Fibroblast of skin of left quadriceps (primary cell): Measurements from ENCODE around the gene KDM4C.

Experiments used
- DNase-seq, 2 experiments: peaks; one replicate each; pipeline ENCODE4 v3.0.0-alpha.2; 2013; ENCODE audit warnings: low read depth in 2 of 2

The KDM4C gene

DNA sequence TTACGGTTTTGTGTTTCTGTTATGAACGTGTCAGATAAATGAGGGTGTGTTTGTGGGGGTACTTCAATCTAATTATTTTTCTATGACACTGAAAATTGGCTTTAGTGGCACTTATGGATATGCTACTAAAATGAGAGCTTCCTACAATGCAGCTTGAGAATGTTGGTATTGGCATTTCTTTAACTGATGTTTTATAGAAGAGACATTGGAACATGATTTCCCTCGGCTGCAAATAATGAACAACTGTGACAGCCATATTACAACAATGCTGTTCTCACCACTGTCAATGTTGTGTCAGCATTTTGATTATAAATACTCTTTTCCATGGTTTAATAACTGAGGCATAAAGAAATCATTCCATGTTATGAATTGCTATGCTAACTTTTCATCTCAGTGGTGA, 279.4 kb downstream of the KDM4C start:
- DNase-seq, result no peak

DNA sequence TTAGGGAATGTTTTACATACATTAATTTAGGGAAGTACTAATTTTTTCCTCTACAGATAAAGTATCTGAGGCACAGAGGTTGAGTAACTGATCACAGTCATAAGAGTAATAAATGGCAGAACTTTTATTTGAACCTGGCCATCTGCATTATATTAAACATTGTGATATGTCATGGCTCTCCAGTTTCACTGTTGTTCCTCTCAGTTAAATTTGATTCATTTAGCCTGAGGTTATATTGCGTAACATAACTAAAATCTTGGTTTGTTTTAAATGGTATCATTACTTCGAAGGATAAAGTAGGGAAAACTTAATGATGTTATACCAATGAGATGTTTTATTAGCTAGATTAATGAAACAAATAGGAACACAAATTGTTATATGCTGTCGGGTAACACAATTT, 284.4 kb downstream of the KDM4C start:
- peak in 1 of 2 experiments; percentile 7 for DNase-seq

DNA sequence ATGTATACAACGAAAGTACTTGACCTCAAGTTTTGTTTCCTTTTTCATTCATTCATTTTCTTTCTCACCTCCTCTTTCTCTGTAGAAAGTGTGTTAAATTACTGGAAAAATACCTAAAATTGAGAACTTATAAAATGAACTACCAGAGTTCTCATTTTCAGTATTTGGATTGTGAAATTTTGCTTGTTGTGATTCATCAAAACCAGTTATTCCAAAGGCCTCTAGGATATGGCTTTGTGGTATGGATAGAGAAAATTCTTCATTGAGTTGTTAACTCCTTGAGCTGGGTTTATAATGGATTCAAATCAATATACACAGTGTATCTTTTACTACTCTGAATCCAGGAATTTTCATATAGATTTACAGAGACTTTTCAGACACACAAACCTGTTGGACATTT, 287.6 kb downstream of the KDM4C start:
- no peak for DNase-seq

DNA sequence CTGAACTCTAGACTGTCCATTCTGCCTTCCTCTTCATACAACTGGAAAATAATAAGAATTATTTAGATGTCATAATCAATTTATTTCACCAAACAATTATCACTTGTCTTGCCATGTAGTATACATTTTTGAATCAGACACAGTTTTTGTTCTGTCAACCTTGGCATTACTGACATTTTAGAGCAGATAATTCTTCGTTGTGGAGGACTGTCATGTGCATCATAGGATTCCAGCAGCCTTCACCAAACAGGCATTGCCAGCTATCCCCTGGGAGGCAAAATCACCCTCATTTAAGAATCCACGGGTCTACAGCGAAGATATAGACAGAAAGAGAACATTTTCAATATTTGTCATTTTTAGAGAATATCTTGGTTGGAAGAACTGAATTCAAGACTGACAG, 293.9 kb downstream of the KDM4C start:
- no peak for DNase-seq

DNA sequence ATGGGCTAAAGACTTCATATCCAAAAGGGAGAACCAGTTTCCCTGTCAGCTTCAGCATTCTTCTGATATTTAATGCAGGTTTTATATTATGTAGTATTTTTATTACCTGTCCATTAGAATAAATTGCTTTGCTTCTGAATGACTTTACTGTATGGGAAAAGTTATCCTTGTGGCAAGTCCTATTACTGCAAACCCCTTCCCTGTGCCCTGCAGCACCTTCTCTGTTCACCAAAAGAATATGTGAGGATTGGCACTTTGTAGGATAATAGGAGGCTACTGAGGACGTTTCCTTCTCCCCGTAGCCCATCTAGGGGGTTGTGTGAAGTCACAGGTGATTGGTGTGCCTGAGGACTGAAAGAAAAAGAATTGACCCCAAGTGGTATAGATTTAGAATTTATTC, 296.1 kb downstream of the KDM4C start:
- no peak for DNase-seq

DNA sequence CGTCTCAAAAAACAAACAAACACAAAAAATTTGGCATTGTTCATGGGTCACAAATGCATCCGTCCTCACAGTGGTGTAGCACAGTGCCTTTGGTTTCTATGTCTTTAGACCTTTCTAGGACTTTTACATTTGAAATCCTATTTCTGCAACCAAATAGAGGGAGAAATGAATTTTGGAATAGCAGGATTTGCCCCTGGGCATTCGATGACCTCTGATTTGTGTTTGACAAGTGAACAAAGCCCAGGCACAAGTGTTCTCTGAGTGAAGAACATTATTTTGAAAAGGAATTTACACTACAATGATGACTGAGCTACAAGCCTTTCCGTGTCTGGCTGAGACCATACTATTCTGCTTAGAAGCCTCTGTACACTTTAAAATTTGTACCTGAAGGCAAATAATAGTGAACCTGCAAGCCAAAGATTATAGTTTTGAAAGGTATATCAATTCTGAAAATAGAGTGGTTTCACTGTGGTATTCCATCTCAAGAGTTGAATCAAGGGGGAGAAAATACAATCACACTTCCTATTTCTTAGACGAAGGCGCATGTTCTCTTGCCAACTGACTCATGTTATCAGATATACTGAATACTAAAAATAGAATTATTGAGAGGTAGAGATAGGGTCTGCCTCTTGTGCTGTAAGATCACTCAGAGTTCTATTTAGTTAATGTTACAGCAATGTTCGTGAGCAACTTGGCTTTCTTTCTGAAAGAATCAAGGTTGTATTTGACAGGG, 297.6 kb downstream of the KDM4C start:
- no peak for DNase-seq

DNA sequence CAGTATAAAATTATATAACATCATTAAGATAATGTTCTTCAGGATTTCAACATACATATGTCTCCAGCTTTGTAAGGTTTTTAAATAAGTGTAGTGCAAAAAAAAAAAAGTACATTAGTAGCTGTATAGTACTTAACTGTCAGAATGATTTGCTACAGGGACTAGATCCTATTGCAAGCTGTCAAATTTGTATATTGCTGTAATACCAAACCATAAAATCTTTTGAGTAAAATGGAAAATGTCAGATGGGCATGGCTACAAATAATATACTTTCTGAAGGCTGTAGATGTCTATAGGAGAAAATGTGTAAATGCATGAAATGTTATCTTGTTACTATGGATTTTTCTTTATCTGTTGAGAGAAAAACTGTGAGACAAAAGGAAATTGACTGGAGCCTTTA, 298.5 kb downstream of the KDM4C start:
- DNase-seq, result no peak

DNA sequence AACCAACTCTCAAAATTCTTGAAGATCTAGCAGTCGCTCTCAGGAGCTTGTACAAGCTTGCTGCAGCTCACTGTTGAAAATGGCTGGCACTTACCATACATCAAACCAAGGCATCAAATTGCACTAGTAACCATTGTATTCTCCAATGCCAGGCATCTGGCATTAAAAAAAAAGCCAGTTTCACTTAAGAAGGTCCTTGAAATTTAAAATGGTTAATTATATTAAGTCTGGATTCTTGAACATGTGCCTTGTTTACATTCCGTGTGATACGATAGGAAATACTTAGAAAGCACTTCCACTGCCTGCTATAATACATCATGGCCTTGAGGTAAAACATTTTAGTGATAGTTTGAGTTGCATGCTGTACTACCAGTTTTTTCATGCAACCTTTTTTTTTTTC, 300.7 kb downstream of the KDM4C start:
- DNase-seq, result no peak

DNA sequence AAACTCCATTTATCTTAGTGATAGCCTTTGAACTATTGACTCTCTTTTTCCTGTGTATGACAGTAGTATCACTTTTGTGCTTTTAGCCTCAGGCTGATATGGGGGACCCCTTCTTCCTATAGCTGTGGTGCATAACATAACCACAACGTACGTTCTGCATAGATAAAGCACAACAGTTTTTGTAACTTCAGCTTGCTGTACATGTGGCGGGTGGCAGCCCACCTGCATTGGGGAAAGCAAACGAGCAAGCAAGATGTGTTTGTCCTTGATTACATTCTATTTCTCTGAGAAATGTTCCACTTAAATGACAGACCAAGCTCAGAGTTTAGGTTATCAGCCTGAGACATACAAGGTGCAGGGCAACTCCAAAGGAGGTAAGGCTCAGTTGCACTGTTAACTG, 309.4 kb downstream of the KDM4C start:
- DNase-seq, result no peak

DNA sequence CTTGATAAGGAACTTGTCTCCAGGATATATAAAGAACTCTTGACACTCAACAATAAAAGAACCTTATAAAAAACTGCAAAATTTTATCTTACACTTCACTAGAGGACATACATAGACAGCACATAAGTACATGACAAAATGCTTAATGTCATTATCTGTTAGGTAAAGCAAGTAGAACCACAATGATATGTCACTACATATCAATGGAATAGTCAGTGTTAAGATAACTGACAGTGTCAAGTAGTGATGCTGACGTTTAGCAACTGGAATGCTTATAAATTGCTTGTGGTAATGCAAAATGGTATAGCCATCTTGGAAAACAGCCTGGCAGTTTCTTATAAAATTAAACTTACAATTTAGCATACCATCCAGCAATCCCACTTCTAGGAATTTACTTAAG, 314.1 kb downstream of the KDM4C start:
- no peak for DNase-seq

DNA sequence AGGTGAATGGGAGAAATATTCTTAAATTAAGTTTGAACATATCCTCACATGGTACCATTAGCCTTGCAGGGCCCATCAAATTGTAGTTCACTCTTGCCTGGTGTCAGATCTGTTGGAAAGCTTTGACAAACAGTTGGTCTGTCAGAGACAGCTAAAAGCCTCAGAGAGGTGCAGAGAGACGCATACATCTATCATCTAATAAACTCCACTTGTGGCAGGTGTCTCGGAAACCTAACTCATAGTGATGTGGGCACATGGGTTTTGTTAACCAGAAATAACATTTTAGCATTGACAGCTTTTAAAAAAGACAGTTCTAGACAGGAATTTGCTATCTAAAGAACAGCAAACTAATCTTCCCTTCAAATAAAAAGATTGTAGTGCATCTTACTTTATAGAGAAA, 315.9 kb downstream of the KDM4C start:
- DNase-seq, result no peak

DNA sequence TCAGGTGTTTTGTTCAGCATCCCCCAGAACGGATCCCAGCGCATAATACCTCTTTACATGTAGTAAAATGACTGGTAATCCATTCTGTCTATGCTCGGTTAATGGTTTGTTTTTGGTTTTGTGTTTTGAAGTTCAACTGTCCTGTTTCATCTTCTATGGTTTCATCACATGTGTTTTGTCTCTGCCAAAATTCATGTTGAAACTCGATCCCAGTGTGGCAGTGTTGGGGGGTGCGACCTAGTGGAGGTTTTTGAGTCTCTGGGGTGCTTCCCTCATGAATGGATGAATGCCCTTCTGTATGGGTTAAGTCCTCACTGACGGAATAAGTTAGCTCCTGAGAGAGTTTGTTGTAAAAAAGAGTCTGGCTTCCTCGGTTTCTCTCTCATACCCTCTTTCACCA, 317.4 kb downstream of the KDM4C start:
- DNase-seq, result no peak

DNA sequence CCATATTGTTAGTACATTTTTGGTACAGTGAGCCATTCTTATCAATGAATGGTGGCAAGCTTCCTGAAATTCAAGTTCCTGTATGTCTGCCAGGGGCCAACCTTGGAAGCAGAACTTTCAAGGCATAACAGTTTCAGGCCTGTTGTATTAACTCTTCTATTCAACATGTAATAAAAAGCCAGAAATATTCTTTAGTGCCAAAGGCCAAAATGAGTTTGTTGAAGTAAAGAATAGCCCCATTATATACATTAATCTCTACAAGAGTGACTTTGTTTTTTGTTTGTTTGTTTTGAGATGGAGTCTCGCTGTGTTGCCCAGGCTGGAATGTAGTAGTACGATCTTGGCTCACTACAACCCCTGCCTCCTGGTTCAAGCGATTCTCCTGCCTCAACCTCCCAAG, 321.3 kb downstream of the KDM4C start:
- DNase-seq, result no peak

DNA sequence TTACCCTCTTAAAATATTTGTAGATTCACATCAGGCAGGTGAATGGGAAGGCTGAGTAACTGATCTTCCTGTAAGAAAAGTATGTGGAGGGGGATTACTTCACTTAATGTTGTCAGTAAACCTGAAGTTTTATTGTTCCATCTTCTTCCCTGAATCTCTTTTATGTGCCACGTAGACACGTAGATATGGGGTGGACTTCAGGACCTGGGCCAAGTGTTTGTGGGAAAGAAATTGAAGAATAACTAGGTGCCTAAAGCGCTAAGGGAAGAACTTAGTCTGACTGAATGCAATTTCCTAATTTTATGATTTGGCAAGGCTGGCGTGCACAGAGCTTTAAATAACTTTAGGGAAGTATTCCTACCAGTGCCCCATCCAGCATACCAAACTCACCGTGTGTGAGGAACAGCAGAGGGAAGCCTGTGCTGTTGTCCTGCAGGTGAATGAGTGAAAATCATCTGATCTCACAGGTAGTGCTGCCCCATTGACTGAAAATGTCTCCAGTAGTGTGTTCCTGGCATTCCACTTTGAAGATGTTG, 323.4 kb downstream of the KDM4C start:
- DNase-seq, result no peak

DNA sequence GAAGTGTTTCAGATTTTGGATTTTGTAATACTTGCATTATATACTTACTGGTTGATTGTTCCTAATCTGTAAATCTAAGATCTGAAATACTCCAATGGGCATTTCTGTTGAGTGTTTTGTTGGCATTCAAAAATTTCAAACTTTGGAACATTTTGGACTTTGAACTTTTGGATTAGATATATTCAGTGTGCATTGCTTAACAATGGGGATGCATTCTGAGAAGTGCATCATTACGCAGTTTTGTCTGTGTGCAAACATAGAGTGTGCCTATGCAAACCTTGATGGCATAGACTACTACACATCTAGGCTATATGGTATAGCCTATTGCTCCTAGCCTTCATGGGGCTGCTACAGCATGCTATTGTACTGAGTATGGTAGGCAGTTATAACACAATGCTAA, 325.4 kb downstream of the KDM4C start:
- no peak for DNase-seq

DNA sequence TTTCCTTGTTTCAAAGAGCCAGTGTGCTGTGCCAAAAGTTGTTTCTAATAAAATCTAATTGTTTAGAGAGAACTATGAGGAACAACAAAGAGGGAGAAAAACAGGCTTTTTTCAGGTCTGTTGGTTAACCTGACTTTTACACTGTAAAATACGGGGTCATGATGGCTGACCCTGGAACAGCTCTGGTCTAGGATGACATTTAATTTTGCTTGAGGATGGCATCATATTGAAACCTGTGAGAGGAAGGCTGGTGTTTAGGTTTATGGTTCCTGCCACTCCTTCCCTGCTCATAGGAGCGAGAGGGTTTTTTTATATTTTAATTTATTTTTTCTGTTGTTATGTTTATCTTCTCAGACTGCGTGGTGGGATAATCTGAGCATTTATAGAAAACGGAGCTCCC, 327.6 kb downstream of the KDM4C start:
- no peak for DNase-seq

DNA sequence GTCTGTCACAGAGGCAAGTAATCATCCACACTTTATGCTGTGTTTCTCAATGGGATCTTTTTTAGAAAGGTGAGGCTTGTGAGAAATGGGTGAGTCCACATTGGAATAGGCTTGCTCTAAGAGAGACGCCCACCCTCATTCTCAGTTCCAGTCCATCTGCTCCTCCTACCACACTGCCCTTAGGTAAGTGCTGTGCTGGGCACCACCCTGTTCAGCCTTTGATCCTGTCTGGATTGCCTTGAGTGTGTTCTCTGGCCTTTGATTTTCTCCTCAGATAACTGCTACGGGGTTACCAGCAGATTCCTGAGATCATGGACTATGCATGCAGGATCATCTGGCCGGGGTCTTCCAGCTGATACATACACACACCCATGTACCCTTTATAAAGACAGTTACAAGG, 328.6 kb downstream of the KDM4C start:
- no peak for DNase-seq

DNA sequence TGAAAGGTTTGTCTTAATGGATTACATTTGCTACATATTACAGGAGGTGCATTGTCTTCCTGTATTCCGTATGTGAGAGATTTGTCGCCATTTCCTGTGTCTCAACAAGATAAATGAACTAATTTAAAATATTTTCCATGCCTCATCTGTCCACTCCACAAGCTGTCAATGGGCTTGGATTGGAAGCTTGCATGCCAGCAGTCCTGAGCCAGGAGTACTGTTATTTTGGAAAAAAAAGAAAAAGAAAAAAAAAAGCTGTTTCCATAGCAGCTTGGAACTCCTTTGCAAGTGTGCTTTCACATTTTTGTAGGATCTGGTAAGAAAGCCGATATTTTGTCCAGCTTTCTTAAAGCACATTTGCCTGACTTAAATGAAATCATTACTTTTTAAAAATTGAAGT, 330.8 kb downstream of the KDM4C start:
- no peak for DNase-seq

DNA sequence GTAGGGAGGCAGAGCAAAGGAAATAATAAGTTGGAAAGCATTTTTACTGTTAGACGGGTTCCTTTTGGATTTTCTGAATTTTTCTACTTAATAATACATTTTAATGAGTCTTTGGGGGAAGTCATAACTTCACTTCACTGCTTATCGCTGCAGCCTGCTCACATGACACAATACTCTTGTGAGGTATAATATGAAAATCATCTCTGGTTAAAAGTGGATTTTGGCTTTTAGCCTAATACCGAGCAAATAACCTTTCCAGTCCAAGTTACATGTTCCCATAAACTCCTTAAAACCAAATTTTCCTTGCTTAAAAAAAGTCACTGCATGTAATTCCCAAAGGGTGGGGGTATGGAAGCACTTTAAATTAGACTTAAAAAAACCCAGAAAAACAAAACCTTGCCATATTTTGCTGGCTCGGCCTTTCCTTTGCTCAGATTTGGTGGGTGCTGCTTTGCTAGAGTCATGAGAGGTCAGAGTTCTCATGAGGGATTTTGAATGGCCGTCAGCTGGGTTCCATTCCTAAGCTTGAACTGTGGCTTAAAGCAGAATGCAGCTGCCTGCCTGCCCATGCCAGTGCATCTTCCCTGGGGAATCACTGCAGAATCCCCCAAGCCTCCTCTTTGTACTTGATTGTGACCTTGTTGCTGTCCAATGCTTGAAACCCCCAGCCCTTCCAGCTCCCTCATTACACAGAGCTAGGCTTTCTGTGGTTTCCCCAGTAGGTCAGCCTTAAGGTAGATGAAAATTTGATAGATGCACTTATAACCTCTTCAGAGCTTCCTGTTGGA, 331.8 kb downstream of the KDM4C start:
- no peak for DNase-seq

DNA sequence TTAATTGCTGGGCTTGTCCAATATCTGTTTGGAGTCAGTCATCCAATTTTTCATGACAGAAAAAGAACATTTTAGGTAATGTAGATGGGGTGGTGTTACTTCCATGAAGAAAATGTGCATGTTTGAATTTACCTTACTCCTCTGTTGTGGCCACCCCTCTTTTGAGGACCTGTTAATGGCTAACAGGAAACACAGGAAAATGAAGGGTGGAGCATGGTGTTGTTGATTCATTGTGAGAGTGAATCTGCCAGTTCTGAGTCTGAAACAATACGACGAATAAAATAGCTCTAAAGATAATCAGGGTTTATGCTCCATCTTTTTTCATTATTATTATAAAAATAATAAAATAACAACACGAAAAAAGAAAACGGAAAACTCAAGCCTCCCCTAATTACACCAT, 335.3 kb downstream of the KDM4C start:
- no peak for DNase-seq

DNA sequence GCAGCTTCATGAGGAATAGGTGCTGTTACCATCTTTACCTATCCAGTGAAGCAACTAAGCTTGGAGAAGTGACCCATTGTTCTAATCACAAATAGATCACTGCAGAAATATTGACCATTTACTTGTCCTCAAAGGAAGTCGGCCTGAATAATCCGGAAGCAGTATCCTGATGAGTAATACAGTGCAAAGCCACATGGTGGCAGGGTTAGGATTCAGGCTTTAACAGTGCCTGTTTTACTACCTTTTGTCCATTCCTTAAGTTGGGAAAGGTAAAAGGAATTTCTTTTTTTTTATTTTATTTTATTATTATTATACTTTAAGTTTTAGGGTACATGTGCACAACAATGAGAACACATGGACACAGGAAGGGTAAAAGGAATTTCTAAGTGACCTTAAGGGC, 336.3 kb downstream of the KDM4C start:
- DNase-seq, result no peak

DNA sequence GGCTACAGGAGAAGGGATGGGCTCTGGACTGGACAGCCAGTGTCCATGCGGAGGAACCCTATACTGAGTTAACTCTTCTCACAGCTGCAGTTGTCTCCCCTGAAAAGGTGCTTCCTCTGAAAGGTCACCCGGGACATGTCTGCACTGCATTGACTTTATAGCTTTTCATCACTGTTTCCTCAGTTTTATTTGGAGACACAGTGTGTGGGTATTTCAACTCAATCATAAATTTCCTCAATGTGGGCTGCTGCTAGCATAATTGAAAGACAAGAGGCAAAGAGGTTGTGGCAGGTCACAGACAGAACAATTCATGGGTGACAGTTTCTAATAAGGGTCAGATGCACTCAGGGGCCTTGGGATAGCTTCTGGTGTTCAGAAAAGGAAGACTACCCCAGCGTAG, 336.8 kb downstream of the KDM4C start:
- no peak for DNase-seq

DNA sequence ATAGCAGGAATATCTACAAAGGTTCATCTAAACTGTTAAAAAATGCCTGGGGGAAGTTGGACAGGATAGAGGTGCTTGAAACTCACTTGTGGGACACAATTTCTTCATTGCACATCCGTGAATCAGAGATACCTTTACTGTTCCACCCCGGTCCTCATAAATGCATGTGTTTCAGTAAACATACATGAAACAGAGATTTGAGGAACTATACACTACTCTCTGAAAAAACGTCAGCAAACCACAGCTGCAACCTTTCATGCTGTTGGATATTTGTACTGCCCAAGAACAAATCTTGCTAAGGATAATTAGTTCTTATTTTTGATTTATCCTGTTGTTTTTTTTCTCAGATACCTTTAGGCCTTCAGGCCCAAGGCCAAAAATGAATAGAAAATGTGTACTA, 337.3 kb downstream of the KDM4C start:
- DNase-seq, result no peak
